KMS-11 (cell line): ENCODE measurements around the gene OR10G2.

Source experiments
- H2AFZ ChIP-seq: fragments of 200-600 bp; sonication (generic); 2 replicates; pipeline ENCODE4 v1.6.1; 2016; ENCODE audit warnings: antibody characterized with exemption, mixed run types, low read depth
- H3K27ac ChIP-seq: fragments of 200-600 bp; sonication (generic); 2 replicates; pipeline ENCODE4 v1.6.1; 2016; ENCODE audit warnings: mild to moderate bottlenecking, mixed run types
- H3K27me3 ChIP-seq: fragments of 200-600 bp; sonication (generic); 2 replicates; pipeline ENCODE4 v1.6.1; 2017; ENCODE audit warnings: mild to moderate bottlenecking, low read depth, mixed run types, moderate library complexity; ENCODE audit not compliant: insufficient read depth
- H3K36me3 ChIP-seq: fragments of 200-600 bp; sonication (generic); 2 replicates; pipeline ENCODE4 v1.6.1; 2017; ENCODE audit warnings: mild to moderate bottlenecking, mixed run types; ENCODE audit not compliant: insufficient read depth
- H3K4me1 ChIP-seq: fragments of 200-600 bp; sonication (generic); 2 replicates; pipeline ENCODE4 v1.6.1; 2016; ENCODE audit warnings: mild to moderate bottlenecking, low read depth, mixed run types; ENCODE audit not compliant: poor library complexity, severe bottlenecking
- H3K4me2 ChIP-seq: fragments of 200-600 bp; sonication (generic); 2 replicates; pipeline ENCODE4 v1.7.0; 2016; ENCODE audit warnings: mild to moderate bottlenecking, mixed run types
- H3K4me3 ChIP-seq: fragments of 200-600 bp; sonication (generic); IDR thresholded peaks from 2 replicates; pipeline ENCODE4 v1.6.1; 2017; ENCODE audit warnings: low read depth, low read length, mixed read lengths; ENCODE audit not compliant: insufficient read depth
- H3K79me2 ChIP-seq: fragments of 200-600 bp; sonication (generic); 2 replicates; pipeline ENCODE4 v1.6.1; 2016; ENCODE audit warnings: low read depth, mixed run types; ENCODE audit not compliant: insufficient read depth
- H3K9ac ChIP-seq: fragments of 200-600 bp; sonication (generic); 2 replicates; pipeline ENCODE4 v1.6.1; 2016; ENCODE audit warnings: mild to moderate bottlenecking, mixed run types
- H4K20me1 ChIP-seq: fragments of 200-600 bp; sonication (generic); 2 replicates; pipeline ENCODE4 v1.6.1; 2016; ENCODE audit warnings: mild to moderate bottlenecking, mixed run types; ENCODE audit not compliant: insufficient read depth
- CTCF ChIP-seq: fragments of 200-600 bp; sonication (generic); conservative IDR thresholded peaks from 2 replicates; pipeline ENCODE4 v1.6.1; 2017; ENCODE audit warnings: low read depth, mild to moderate bottlenecking, antibody characterized with exemption, low read length, moderate library complexity, mixed read lengths

OR10G2 gene

GRCh38 chr14:21589317-21589716 is 45.4 kb downstream of the OR10G2 start:
- Histone ChIP-seq H2AFZ (no peak overlapping the region), H3K27ac (no peak overlapping the region), H4K20me1 (no peaks in the 10 kb centered on the region), H3K79me2 (no peaks in the 10 kb centered on the region), H3K4me3 (no peak overlapping the region), H3K36me3 (no peaks in the 10 kb centered on the region), H3K9ac (no peak overlapping the region), H3K4me2 (no peak overlapping the region), H3K4me1 (no peaks in the 10 kb centered on the region), H3K27me3 (no peaks in the 10 kb centered on the region)
- no peak for TF ChIP-seq CTCF
